Activated naive CD4-positive, alpha-beta T cell treated with anti-CD3 and anti-CD28 coated beads for 36 hours (primary cell): ENCODE measurements around the gene UTP25. TPM values are rescaled to one million over a fixed set of nuclear protein-coding genes. Genes with fewer than 3 reads are reported as not detected.

Source experiments
- CTCF ChIA-PET: fragments of 350-600 bp; sonication (Branson Sonifier 250); formaldehyde crosslinking; loops from one replicate; lab custom pipeline; 2021; ENCODE audit warnings: antibody characterized with exemption; lab: Charles Lee
- DNase-seq: peaks from one replicate; pipeline ENCODE4 v3.0.0-alpha.2; 2020
- H3K27ac Mint-ChIP-seq: one replicate; pipeline ENCODE4 v1.8.0; 2021; ENCODE audit warnings: mild to moderate bottlenecking, mixed read lengths
- H3K27me3 Mint-ChIP-seq: one replicate; pipeline ENCODE4 v1.8.0; 2021; ENCODE audit warnings: low read depth, mixed read lengths
- H3K36me3 Mint-ChIP-seq: one replicate; pipeline ENCODE4 v1.8.0; 2021; ENCODE audit warnings: low read depth, mixed read lengths
- H3K4me1 Mint-ChIP-seq: one replicate; pipeline ENCODE4 v1.8.0; 2021; ENCODE audit warnings: low read depth, mixed read lengths
- H3K4me3 Mint-ChIP-seq: one replicate; pipeline ENCODE4 v1.8.0; 2021; ENCODE audit warnings: mild to moderate bottlenecking, moderate library complexity, mixed read lengths
- H3K9me3 Mint-ChIP-seq: one replicate; pipeline ENCODE4 v1.8.0; 2021; ENCODE audit warnings: mixed read lengths
- intact Hi-C: fragments of 100-400 bp; cut with micrococcal nuclease; formaldehyde crosslinking; loops from one replicate; pipeline ENCODE4 v1.15.1; 2023
- total RNA-seq, 2 experiments: library from RNA; stranded (reverse); gene quantifications; one replicate each; pipeline ENCODE4 v1.2.3, GENCODE V29; 2021

UTP25 gene
- total RNA-seq = 1 to 10 TPM; 4.1 to 4.6 TPM

- DNase-seq = peak; percentile 97
- Mint-ChIP-seq H3K4me3 (peak within 1 kb of the TSS; percentile 79), H3K27me3 (peaks cover 4% of the 10 kb centered on the region), H3K4me1 (peaks cover 34% of the 10 kb centered on the region), H3K36me3 (peaks cover 11% of the 10 kb centered on the region), H3K27ac (peak within 1 kb of the TSS; percentile 86), H3K9me3 (no peaks in the 10 kb centered on the region)
- CTCF ChIA-PET = interaction anchor here (0.6 to 2.2 kb wide), 7 partner anchors 13 to 226 kb away, joined by 3 to 12 read pairs (median 4); no protein-coding TSS in a partner anchor
- intact Hi-C loops = loop anchor here (1.0 to 5.0 kb wide), 8 partner anchors 21 to 620 kb away; partner anchors contain the start of genes C1orf74 and IRF6
Measured at GRCh38 chr1:209827384-209828262, at the start of gene UTP25. Gene UTP25 (plus strand): TSS chr1:209827972. CDS start chr1:209828064, 92 bp downstream.

GRCh38 chr1:209778102-209778501 is 49.7 kb upstream of the UTP25 start:
- no peak overlapping the region for H3K4me3 Mint-ChIP-seq

DNA sequence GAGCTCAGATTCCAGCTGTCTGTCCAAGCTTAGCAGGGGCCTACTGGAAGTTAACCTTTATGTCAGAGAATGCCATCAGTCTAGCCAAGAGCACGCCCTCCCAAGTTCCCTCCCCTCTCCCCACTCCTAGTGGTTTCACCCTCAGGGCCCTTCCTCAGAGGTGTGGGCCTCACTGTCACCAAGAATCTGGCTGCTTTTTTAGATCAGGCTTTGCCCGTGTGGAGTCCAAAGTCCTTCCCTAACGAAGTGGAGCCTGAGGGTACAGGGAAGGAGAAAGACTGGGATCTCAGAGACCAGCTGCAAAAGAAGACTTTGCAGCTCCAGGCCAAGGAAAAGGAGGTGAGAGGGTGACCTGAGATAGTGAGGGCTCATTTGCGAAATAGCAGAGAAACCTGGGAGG is 47.5 kb upstream of the UTP25 start:
- Mint-ChIP-seq H3K4me1 (peaks cover 61% of the 10 kb centered on the region), H3K27ac (peak overlapping the region; percentile 65), H3K9me3 (no peaks in the 10 kb centered on the region), H3K27me3 (no peaks in the 10 kb centered on the region), H3K4me3 (no peak overlapping the region), H3K36me3 (peaks cover 54% of the 10 kb centered on the region)
- CTCF ChIA-PET = no interaction called here
- no peak for DNase-seq
- intact Hi-C loops = no loop called here

More at GRCh38 chr1:209778102-209778501, 49.7 kb upstream of the UTP25 start:
- CTCF ChIA-PET = interaction anchor here (0.9 to 1.6 kb wide), 2 partner anchors 18 to 45 kb away, joined by 3 to 4 read pairs; no protein-coding TSS in a partner anchor
- DNase-seq = no peak
- Mint-ChIP-seq H3K9me3 (no peaks in the 10 kb centered on the region), H3K27me3 (no peaks in the 10 kb centered on the region), H3K27ac (peak overlapping the region; percentile 69), H3K36me3 (peaks cover 66% of the 10 kb centered on the region), H3K4me1 (peaks cover 57% of the 10 kb centered on the region)
- intact Hi-C loops = no loop called here

DNA sequence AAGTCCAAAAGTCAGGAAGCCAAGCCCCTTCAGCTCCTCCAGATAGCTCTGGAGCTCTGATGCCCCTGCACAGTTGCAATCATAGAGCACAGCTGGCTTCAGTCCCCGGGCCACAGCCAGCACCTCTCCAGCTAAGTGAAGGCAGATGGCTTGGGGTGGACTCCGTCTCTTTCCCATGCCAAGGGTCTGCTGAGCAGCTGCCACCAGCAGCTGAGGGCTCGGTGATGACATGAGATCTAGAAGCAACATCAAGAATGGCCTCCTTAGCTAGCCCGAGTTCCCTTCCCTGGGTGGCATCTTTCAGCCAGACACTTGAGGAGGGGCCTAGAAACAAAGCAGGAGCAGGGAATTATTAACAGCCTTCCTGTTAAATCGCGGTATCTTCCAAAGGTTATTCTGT is 44.4 kb upstream of the UTP25 start:
- H3K36me3 Mint-ChIP-seq = peaks cover 30% of the 10 kb centered on the region
- CTCF ChIA-PET = interaction anchor here (2.0 to 2.2 kb wide), 2 partner anchors 10 to 40 kb away, joined by 7 to 9 read pairs; no protein-coding TSS in a partner anchor

GRCh38 chr1:209784265-209785169 is 43.3 kb upstream of the UTP25 start, which contains the start of gene C1orf74:
Gene C1orf74 (minus strand): TSS chr1:209784559. CDS start chr1:209783634, 925 bp downstream.
- intact Hi-C loops = loop anchor here (1.0 kb wide), 5 partner anchors 16 to 43 kb away; partner anchors contain the start of genes TRAF3IP3 and UTP25
- peak within 1 kb of the TSS; percentile 92 for H3K4me3 Mint-ChIP-seq
- CTCF ChIA-PET = interaction anchor here (0.5 to 3.7 kb wide), 6 partner anchors 11 to 55 kb away, joined by 3 to 32 read pairs (median 7); no protein-coding TSS in a partner anchor
- H3K4me1 Mint-ChIP-seq = peaks cover 37% of the 10 kb centered on the region
- H3K27me3 Mint-ChIP-seq = no peaks in the 10 kb centered on the region
- DNase-seq = peak; percentile 100
- H3K36me3 Mint-ChIP-seq = peaks cover 21% of the 10 kb centered on the region
- H3K9me3 Mint-ChIP-seq = no peaks in the 10 kb centered on the region
- H3K27ac Mint-ChIP-seq = peak within 1 kb of the TSS; percentile 97

More for the DNA sequence above, 44.4 kb upstream of the UTP25 start:
- DNase-seq = no peak
- Mint-ChIP-seq H3K27me3 (no peaks in the 10 kb centered on the region), H3K4me1 (peaks cover 42% of the 10 kb centered on the region), H3K4me3 (peak overlapping the region; percentile 92), H3K9me3 (no peaks in the 10 kb centered on the region), H3K27ac (peak overlapping the region; percentile 97)
- intact Hi-C loops = no loop called here

DNA sequence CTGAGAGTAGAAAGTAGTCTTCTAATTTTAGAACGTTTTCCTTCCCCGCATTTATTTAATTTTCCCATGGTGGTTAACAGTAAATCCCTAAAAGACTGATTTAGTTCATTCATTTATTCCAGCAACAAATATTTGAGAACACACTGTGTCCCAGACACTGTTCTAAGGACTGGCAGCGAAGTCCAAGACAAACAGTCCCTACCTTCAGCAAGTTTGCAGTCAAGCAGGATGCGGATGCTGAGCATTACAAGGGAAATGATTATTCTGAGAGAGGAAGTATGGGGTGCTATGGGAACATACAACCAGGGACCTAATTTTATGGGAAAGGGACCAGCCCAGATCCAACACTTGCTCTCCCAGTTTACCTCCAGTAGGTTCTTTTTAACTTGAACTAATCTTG is 42.2 kb upstream of the UTP25 start:
- intact Hi-C loops = no loop called here
- Mint-ChIP-seq H3K36me3 (peaks cover 12% of the 10 kb centered on the region), H3K4me3 (no peak overlapping the region), H3K27ac (peak overlapping the region; percentile 97), H3K9me3 (no peaks in the 10 kb centered on the region), H3K4me1 (peaks cover 29% of the 10 kb centered on the region), H3K27me3 (no peaks in the 10 kb centered on the region)
- CTCF ChIA-PET = interaction anchor here (1.5 to 3.7 kb wide), 2 partner anchors 17 to 37 kb away, joined by 7 to 32 read pairs; no protein-coding TSS in a partner anchor
- DNase-seq = no peak

DNA sequence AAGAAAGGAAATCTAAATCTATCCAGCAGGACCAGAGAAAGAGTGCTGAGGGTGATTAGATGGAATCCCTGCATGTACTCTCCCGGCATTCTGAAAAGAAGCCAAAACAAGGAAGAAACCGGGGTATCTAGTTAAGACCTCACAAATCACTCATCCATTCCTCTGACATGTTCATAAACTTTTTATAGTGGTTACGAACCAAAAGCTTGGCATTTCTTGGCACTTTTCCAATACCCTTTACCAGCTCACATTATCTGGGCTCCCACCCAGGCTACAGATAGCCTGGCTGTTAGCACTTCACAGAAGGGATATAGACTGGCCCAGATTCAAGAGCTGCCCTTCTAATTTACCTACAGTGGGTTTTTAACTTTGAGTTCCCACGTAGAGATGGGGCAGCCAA is 41.6 kb upstream of the UTP25 start:
- no peak overlapping the region for H3K4me3 Mint-ChIP-seq
- CTCF ChIA-PET = interaction anchor here (3.7 kb wide), 1 partner anchor 37 kb away, joined by 32 read pairs; no protein-coding TSS in a partner anchor
- DNase-seq = no peak
- no peaks in the 10 kb centered on the region for H3K9me3 Mint-ChIP-seq
- no peak overlapping the region for H3K27ac Mint-ChIP-seq
- H3K36me3 Mint-ChIP-seq = peaks cover 12% of the 10 kb centered on the region
- intact Hi-C loops = no loop called here
- H3K27me3 Mint-ChIP-seq = no peaks in the 10 kb centered on the region
- peaks cover 29% of the 10 kb centered on the region for H3K4me1 Mint-ChIP-seq

DNA sequence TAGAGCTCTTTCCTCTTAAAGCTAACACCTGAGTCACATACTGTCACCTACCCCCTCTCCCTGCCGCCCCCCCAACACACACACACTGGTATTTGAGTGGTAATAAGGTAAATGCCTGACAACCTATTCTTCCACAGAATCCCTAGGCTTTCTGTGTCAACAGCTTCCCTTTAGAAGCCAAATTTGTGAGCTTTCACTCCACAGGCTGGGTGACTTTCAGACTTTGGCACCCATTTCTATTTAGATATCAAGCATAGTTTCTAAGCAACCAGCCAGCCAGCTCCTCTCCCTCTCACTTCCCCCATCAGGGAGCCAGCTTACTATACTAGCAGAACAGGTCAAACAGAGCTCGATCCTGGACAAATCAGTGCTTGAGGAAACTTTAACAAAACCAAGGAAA is 40.2 kb upstream of the UTP25 start:
- H3K27me3 Mint-ChIP-seq = no peaks in the 10 kb centered on the region
- H3K36me3 Mint-ChIP-seq = peaks cover 8% of the 10 kb centered on the region
- H3K4me1 Mint-ChIP-seq = peaks cover 25% of the 10 kb centered on the region
- no peaks in the 10 kb centered on the region for H3K9me3 Mint-ChIP-seq
- DNase-seq = no peak
- no peak overlapping the region for H3K27ac Mint-ChIP-seq
- H3K4me3 Mint-ChIP-seq = no peak overlapping the region
- intact Hi-C loops = no loop called here
- CTCF ChIA-PET = interaction anchor here (0.7 to 3.7 kb wide), 3 partner anchors 36 to 218 kb away, joined by 4 to 32 read pairs (median 4); partner anchors contain the start of gene UTP25

DNA sequence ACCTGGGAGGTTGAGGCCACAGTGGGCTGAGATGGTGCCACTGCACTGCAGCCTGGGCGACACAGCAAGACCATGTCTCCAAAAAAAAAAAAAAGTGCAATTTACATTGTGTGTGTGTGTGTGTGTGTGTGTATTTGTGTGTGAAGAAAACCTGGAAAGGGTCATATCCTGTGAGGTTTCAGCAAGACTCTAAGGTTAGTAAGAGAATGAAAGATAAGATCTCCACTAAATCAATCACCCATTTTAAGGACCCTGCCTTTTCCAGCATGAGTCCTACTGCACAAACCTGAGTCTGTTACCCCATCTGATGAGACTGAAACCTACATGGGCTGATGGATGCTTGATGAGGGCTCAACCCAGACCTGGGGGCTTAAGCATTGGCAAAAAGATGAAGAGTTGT is 38.5 kb upstream of the UTP25 start:
- Mint-ChIP-seq H3K4me3 (no peak overlapping the region), H3K27ac (no peak overlapping the region), H3K36me3 (peaks cover 2% of the 10 kb centered on the region), H3K4me1 (peaks cover 9% of the 10 kb centered on the region), H3K9me3 (no peaks in the 10 kb centered on the region), H3K27me3 (no peaks in the 10 kb centered on the region)
- CTCF ChIA-PET = no interaction called here
- no peak for DNase-seq
- intact Hi-C loops = no loop called here

DNA sequence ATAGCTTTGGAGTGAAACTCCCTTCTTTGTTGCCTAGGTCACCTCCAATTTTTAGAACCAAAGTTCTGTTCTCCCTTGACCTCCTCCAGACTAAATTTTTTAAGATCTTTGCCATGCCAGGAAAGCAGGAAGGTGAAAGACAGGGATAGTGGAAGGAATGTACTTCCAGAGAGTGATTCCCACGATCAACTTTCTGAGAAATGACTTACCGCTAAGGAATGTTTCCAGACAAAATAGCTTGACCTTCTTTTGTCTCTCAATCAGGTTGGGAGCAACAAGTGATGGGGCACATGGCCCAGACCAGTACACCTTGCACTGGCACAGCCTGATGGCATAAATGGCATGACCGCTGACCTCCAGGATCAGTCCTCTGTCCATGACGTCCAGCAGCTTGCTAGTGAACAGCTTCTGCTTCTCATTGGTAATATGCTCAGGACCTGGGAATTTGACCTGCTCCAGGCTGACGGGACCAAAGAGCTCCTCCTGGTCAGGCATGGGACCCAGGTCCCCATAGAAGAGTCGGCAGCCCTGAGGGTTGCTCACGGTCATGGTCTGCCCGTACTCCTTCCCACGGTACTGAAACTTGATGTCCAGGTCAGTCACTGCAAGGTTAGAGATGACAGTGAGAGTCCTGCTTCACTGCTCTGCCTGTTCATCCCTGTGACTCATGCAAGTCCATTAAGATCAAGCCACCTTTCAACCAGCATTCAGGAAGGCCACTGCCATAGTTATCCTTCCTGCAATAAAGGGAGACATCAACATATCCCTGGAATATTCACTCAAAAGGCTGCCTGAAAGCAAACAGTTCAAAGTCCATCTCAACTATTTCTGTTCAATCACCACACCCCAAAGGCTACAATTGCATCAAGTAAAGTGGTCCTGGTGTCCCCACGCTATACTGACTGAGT is 37.2 kb upstream of the UTP25 start:
- H3K36me3 Mint-ChIP-seq = no peaks in the 10 kb centered on the region
- peaks cover 4% of the 10 kb centered on the region for H3K27me3 Mint-ChIP-seq
- CTCF ChIA-PET = no interaction called here
- H3K4me1 Mint-ChIP-seq = no peaks in the 10 kb centered on the region
- no peaks in the 10 kb centered on the region for H3K9me3 Mint-ChIP-seq
- no peak overlapping the region for H3K27ac Mint-ChIP-seq
- DNase-seq = no peak
- no peak overlapping the region for H3K4me3 Mint-ChIP-seq
- intact Hi-C loops = no loop called here

DNA sequence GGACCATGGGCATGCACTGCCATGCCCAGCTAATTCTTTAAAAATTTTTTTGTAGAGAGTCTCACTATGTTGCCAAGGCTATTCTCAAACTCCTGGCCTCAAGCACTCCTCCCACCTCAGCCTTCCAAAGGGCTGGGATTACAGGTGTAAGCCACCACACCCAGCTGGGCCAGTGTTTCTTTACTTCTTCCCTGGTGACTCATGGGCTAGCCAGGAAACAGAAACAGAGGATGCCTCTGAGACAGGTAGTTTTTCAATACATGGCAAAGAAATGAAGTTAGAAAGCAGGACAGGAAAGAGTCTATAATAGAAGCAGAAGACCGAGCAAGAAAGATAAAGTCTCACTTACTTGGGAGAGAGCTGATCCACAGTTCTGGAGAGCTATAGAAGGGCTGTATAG is 35.9 kb upstream of the UTP25 start:
- Mint-ChIP-seq H3K9me3 (no peaks in the 10 kb centered on the region), H3K36me3 (no peaks in the 10 kb centered on the region), H3K4me3 (no peak overlapping the region), H3K27me3 (peaks cover 4% of the 10 kb centered on the region), H3K27ac (no peak overlapping the region), H3K4me1 (no peaks in the 10 kb centered on the region)
- intact Hi-C loops = no loop called here
- CTCF ChIA-PET = interaction anchor here (1.6 to 2.3 kb wide), 2 partner anchors 31 to 32 kb away, joined by 6 to 8 read pairs; no protein-coding TSS in a partner anchor
- no peak for DNase-seq
